Breast epithelium (tissue), 3 donors: Measurements from ENCODE around the gene TMEM267.

Experiments
- CTCF ChIP-seq, 3 donors: fragments of 450-650 bp; IDR thresholded peaks; one replicate each; pipeline ENCODE4 v1.5.1; 2016 to 2017; ENCODE audit warnings: antibody characterized with exemption in 3 of 3, mild to moderate bottlenecking in 3 of 3, moderate library complexity in 3 of 3
- POLR2AphosphoS5 ChIP-seq, 3 donors: sonication (generic); formaldehyde crosslinking; IDR thresholded peaks; one replicate each; pipeline ENCODE4 v1.6.1; 2017; ENCODE audit warnings: antibody characterized with exemption in 3 of 3

GRCh38 chr5:43514025-43514424, 30.4 kb upstream of the TMEM267 start:
- TF ChIP-seq CTCF (IDR thresholded peaks at IDR 0.05) (no peak), POLR2AphosphoS5 (IDR thresholded peaks at IDR 0.05) (no peak)
